KMS-11 (cell line): ENCODE data around the gene TYMP.

ENCODE experiments used
- H2AFZ ChIP-seq: fragments of 200-600 bp; sonication (generic); 2 replicates; pipeline ENCODE4 v1.6.1; 2016; ENCODE audit warnings: antibody characterized with exemption, mixed run types, low read depth
- H3K27ac ChIP-seq: fragments of 200-600 bp; sonication (generic); 2 replicates; pipeline ENCODE4 v1.6.1; 2016; ENCODE audit warnings: mild to moderate bottlenecking, mixed run types
- H3K27me3 ChIP-seq: fragments of 200-600 bp; sonication (generic); 2 replicates; pipeline ENCODE4 v1.6.1; 2017; ENCODE audit warnings: mild to moderate bottlenecking, low read depth, mixed run types, moderate library complexity; ENCODE audit not compliant: insufficient read depth
- H3K36me3 ChIP-seq: fragments of 200-600 bp; sonication (generic); 2 replicates; pipeline ENCODE4 v1.6.1; 2017; ENCODE audit warnings: mild to moderate bottlenecking, mixed run types; ENCODE audit not compliant: insufficient read depth
- H3K4me1 ChIP-seq: fragments of 200-600 bp; sonication (generic); 2 replicates; pipeline ENCODE4 v1.6.1; 2016; ENCODE audit warnings: mild to moderate bottlenecking, low read depth, mixed run types; ENCODE audit not compliant: poor library complexity, severe bottlenecking
- H3K4me2 ChIP-seq: fragments of 200-600 bp; sonication (generic); 2 replicates; pipeline ENCODE4 v1.7.0; 2016; ENCODE audit warnings: mild to moderate bottlenecking, mixed run types
- H3K4me3 ChIP-seq: fragments of 200-600 bp; sonication (generic); IDR thresholded peaks from 2 replicates; pipeline ENCODE4 v1.6.1; 2017; ENCODE audit warnings: low read depth, low read length, mixed read lengths; ENCODE audit not compliant: insufficient read depth
- H3K79me2 ChIP-seq: fragments of 200-600 bp; sonication (generic); 2 replicates; pipeline ENCODE4 v1.6.1; 2016; ENCODE audit warnings: low read depth, mixed run types; ENCODE audit not compliant: insufficient read depth
- H3K9ac ChIP-seq: fragments of 200-600 bp; sonication (generic); 2 replicates; pipeline ENCODE4 v1.6.1; 2016; ENCODE audit warnings: mild to moderate bottlenecking, mixed run types
- H4K20me1 ChIP-seq: fragments of 200-600 bp; sonication (generic); 2 replicates; pipeline ENCODE4 v1.6.1; 2016; ENCODE audit warnings: mild to moderate bottlenecking, mixed run types; ENCODE audit not compliant: insufficient read depth
- TF ChIP-seq, protein P1 (sequence below): fragments of 200-600 bp; sonication (generic); conservative IDR thresholded peaks from 2 replicates; pipeline ENCODE4 v1.6.1; 2017; ENCODE audit warnings: low read depth, mild to moderate bottlenecking, antibody characterized with exemption, low read length, moderate library complexity, mixed read lengths

TYMP gene

DNA sequence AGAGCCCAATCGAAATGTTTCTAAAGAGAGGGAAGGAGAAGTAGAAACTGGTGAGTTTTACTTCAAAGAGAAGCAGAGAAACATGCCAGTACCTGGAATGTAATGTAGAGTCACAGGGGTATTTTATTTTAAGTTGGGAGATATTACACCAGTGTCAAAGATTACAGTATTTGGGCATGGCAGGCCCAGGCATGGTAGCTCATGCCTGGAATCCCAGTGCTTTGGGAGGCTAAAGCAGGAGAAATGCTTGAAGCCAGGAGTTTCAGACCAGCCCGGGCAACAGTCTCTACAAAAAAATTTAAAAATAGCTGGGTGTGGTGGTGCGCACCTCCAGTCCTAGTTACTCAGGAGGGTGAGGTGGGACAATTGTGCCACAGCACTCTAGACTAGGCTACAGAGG is 30.2 kb upstream of the TYMP start:
- Histone ChIP-seq H2AFZ (no peak overlapping the region), H3K27ac (no peak overlapping the region), H3K4me3 (no peak overlapping the region), H3K36me3 (no peaks in the 10 kb centered on the region), H3K4me1 (peaks cover 6% of the 10 kb centered on the region), H3K27me3 (no peaks in the 10 kb centered on the region), H4K20me1 (no peaks in the 10 kb centered on the region), H3K79me2 (no peaks in the 10 kb centered on the region), H3K4me2 (no peak overlapping the region), H3K9ac (no peak overlapping the region)
- TF ChIP-seq, protein P1, sequence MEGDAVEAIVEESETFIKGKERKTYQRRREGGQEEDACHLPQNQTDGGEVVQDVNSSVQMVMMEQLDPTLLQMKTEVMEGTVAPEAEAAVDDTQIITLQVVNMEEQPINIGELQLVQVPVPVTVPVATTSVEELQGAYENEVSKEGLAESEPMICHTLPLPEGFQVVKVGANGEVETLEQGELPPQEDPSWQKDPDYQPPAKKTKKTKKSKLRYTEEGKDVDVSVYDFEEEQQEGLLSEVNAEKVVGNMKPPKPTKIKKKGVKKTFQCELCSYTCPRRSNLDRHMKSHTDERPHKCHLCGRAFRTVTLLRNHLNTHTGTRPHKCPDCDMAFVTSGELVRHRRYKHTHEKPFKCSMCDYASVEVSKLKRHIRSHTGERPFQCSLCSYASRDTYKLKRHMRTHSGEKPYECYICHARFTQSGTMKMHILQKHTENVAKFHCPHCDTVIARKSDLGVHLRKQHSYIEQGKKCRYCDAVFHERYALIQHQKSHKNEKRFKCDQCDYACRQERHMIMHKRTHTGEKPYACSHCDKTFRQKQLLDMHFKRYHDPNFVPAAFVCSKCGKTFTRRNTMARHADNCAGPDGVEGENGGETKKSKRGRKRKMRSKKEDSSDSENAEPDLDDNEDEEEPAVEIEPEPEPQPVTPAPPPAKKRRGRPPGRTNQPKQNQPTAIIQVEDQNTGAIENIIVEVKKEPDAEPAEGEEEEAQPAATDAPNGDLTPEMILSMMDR: no peak

DNA sequence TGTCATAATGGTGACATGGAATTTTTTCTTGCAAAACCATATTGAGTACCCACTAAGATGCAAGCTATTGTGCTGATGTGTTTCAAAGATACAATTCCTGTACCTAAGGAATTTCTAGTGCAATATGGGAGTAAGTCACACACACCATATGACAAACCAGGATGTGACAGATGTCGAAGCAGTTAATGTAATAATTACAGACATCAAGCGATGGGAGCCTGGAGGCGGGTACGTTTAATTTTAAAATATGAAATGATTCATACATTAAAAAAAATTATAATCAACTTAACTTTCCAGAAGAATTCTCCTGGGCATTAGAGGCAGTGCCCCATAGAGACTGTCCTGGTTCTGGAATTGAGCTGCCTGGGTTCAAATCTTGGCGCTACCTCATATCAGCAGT is 26.9 kb upstream of the TYMP start:
- no peak overlapping the region for H2AFZ ChIP-seq
- H3K27ac ChIP-seq: no peak overlapping the region
- no peaks in the 10 kb centered on the region for H3K36me3 ChIP-seq
- TF ChIP-seq, protein P1: no peak
- no peak overlapping the region for H3K9ac ChIP-seq
- H3K4me3 ChIP-seq: no peak overlapping the region
- no peaks in the 10 kb centered on the region for H3K79me2 ChIP-seq
- no peaks in the 10 kb centered on the region for H4K20me1 ChIP-seq
- no peaks in the 10 kb centered on the region for H3K4me1 ChIP-seq
- no peaks in the 10 kb centered on the region for H3K27me3 ChIP-seq
- no peak overlapping the region for H3K4me2 ChIP-seq

DNA sequence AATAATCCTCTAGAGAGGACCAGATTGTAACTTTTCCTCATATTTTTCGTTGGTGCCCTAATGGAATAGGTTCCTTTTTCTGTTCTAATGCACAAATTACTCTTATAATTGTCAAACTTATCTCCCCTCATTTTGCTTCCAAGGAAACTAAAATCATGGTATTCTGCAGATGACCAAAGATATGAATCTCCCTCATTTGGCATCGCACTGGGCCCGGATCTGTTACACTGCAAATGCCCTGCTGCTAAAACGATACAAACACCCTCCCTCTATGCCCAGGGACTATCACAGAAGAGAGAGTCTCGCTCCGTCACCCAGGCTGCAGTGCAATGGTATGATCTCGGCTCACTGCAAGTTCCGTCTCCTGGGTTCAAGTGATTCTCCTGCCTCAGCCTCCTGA is 23.5 kb upstream of the TYMP start:
- Histone ChIP-seq H3K36me3 (no peaks in the 10 kb centered on the region), H2AFZ (no peak overlapping the region), H3K79me2 (no peaks in the 10 kb centered on the region), H3K9ac (no peak overlapping the region), H3K4me2 (no peak overlapping the region), H3K27ac (no peak overlapping the region), H3K4me3 (no peak overlapping the region), H3K27me3 (no peaks in the 10 kb centered on the region), H3K4me1 (no peaks in the 10 kb centered on the region), H4K20me1 (no peaks in the 10 kb centered on the region)
- TF ChIP-seq, protein P1: no peak

DNA sequence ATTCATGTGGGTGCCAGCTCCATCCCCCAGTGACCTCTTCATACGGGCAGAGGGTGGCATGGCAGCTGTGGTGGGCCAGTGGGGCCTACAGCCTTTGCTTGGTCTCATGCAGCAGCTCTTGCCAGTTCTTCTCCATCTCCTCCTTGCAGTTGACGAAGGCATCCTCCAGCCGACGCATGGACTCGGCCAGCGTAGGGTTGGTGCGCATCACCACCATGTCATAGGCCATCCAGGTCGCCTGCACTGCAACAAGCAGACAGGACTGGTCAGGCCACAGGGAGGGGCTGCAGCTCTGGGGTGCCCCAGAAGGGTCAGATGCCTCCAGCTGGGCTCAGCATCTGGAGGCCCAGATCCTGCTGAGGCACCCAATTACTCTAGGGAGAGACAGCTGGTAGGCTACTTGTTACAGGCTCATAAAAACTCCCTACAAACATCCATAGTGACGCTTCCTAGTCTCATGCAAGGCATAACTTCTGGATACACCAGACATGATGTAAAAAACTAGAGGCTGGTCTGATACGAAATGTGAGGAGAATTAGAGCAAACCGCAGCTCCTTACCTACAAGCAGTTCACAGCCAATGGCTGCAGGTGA is 21.4 kb upstream of the TYMP start:
- H2AFZ ChIP-seq: no peak overlapping the region
- H3K4me2 ChIP-seq: no peak overlapping the region
- no peaks in the 10 kb centered on the region for H3K79me2 ChIP-seq
- no peak overlapping the region for H3K27ac ChIP-seq
- no peaks in the 10 kb centered on the region for H3K36me3 ChIP-seq
- H3K4me1 ChIP-seq: no peaks in the 10 kb centered on the region
- no peak overlapping the region for H3K9ac ChIP-seq
- TF ChIP-seq, protein P1: no peak
- H3K27me3 ChIP-seq: no peaks in the 10 kb centered on the region
- H4K20me1 ChIP-seq: no peaks in the 10 kb centered on the region
- H3K4me3 ChIP-seq: no peak overlapping the region

DNA sequence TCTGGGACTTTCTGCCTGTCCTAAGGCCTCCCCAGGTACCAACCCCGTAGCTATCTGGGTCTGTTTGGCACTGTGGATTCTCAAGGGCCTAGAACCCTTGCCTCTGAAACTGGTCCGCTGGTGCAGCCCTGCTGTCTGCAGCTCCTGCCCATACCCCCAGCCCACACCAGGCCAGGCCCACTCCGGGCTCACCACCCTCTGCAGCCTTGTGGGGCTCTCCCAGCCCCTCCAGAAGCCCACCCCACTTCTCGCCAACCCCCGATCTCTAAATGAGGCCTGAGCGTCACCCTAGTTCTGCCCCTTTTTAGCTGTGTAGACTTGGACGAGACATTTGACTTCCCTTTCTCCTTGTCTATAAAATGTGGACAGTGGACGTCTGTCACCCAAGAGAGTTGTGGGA is 20.6 kb upstream of the TYMP start:
- no peak overlapping the region for H3K9ac ChIP-seq

More for the DNA sequence above, 20.6 kb upstream of the TYMP start:
- TF ChIP-seq, protein P1: no peak
- H3K79me2 ChIP-seq: no peaks in the 10 kb centered on the region
- peaks cover 4% of the 10 kb centered on the region for H3K4me1 ChIP-seq
- H3K36me3 ChIP-seq: no peaks in the 10 kb centered on the region
- no peaks in the 10 kb centered on the region for H4K20me1 ChIP-seq
- no peak overlapping the region for H3K27ac ChIP-seq
- no peak overlapping the region for H2AFZ ChIP-seq
- no peak overlapping the region for H3K4me3 ChIP-seq
- H3K4me2 ChIP-seq: no peak overlapping the region
- H3K27me3 ChIP-seq: no peaks in the 10 kb centered on the region
